GM19351 (cell line): ENCODE measurements around the gene COCH.
A peak's percentile ranks its signal among the peaks of the same experiment; 100 is the strongest.
"Not testable (repeated sequence)": the region's sequence is repeated elsewhere in the genome, so short reads cannot be mapped to it uniquely, and the experiment has no call there.

ENCODE experiments used
- ATAC-seq: cut with Tn5 transposase; IDR thresholded peaks from one replicate; pipeline ENCODE4 v1.9.1; 2021; ENCODE audit warnings: mild to moderate bottlenecking, moderate library complexity; ENCODE audit not compliant: unreplicated experiment

Gene COCH

GRCh38 chr14:30921305-30921704 is 46.9 kb downstream of the COCH start:
- ATAC-seq = no peak

- no peak for ATAC-seq
Observed at GRCh38 chr14:30921788-30922187, 47.4 kb downstream of the COCH start.

- ATAC-seq = no peak
Observed at GRCh38 chr14:30925254-30925653, 50.9 kb downstream of the COCH start.

- ATAC-seq = peak; percentile 55
Observed at GRCh38 chr14:30928462-30928861, 54.1 kb downstream of the COCH start.

- ATAC-seq = not testable (repeated sequence)
Observed at GRCh38 chr14:30933937-30934336, 59.6 kb downstream of the COCH start.

GRCh38 chr14:30935445-30935844 is 61.1 kb downstream of the COCH start:
- no peak for ATAC-seq

- no peak for ATAC-seq
Observed at GRCh38 chr14:30938617-30939016, 64.3 kb downstream of the COCH start.
